Heart right ventricle (tissue), 16 donors: ENCODE results near the gene DRAXIN. TPM values are rescaled to one million over a fixed set of nuclear protein-coding genes. Genes with fewer than 3 reads are reported as not detected.

ENCODE experiments used
- ATAC-seq, 8 donors: fragments of 200-7000 bp; cut with Tn5 transposase; one replicate each; pipeline ENCODE4 v1.9.1; 2020; ENCODE audit warnings: mild to moderate bottlenecking in 8 of 8, moderate library complexity in 8 of 8, moderate number of reproducible peaks in 1 of 8
- DNase-seq, 2 donors: peaks; one replicate each; pipeline ENCODE4 v3.0.0-alpha.2; 2020
- H3K27ac ChIP-seq, 10 donors: fragments of 200-600 bp; sonication (generic) in 2 of 10; one replicate each; pipeline versions ENCODE4 v1.5.0 to v1.8.0; 2020 to 2022; ENCODE audit warnings: mild to moderate bottlenecking in 3 of 10
- H3K27me3 ChIP-seq, 7 donors: fragments of 200-600 bp; one replicate each; pipeline ENCODE4 v1.8.0; 2021 to 2022; ENCODE audit warnings: mild to moderate bottlenecking in 2 of 7
- H3K36me3 ChIP-seq, 9 donors: fragments of 200-600 bp; sonication (generic) in 1 of 9; one replicate each; pipeline versions ENCODE4 v1.5.0 to v1.8.0; 2020 to 2022; ENCODE audit warnings: mild to moderate bottlenecking in 2 of 9
- H3K4me1 ChIP-seq, 9 donors: fragments of 200-600 bp; sonication (generic) in 1 of 9; one replicate each; pipeline versions ENCODE4 v1.5.0 to v1.8.0; 2020 to 2022; ENCODE audit warnings: mild to moderate bottlenecking in 4 of 9
- H3K4me3 ChIP-seq, 10 donors: fragments of 200-600 bp; sonication (generic) in 2 of 10; one replicate each; pipeline versions ENCODE4 v1.5.0 to v1.8.0; 2020 to 2022; ENCODE audit warnings: mild to moderate bottlenecking in 7 of 10, moderate library complexity in 2 of 10
- H3K9me3 ChIP-seq, 11 donors: fragments of 200-600 bp in 10 of 11; sonication (generic) in 2 of 11; one replicate each; pipeline versions ENCODE4 v1.5.0 to v1.8.0; 2013 to 2022; ENCODE audit warnings: mild to moderate bottlenecking in 2 of 11, control low read depth in 1 of 11, moderate library complexity in 1 of 11
- WGBS, 2 donors: extraction: QIAGEN DNeasy Blood & Tissue Kit; methylation state at CpG; one replicate each; pipeline ENCODE4 v1.1.7; 2013; ENCODE audit warnings: inconsistent platforms in 1 of 2; 5-methylcytosine and 5-hydroxymethylcytosine counted together
- intact Hi-C, 10 donors: fragments of 100-400 bp; cut with DNase I; formaldehyde crosslinking; loops; one replicate each; pipeline versions ENCODE4 v1.11.1 to v1.14.2; 2022
- polyA plus RNA-seq, 2 donors: library from polyadenylated mRNA; stranded (reverse); fragments of 200-250 nt; gene quantifications; one replicate each; pipeline ENCODE4 v1.2.3, GENCODE V29; 2013
- total RNA-seq, 10 donors: library from RNA; stranded (reverse); fragmentation: NEBNext Ultra II Directional in 3 of 10; extraction: Animal tissue kit (Norgen Biotek cat#: 25700) in 3 of 10; gene quantifications; one replicate each; pipeline versions ENCODE4 v1.2.1 to v1.2.4, GENCODE V29; 2021 to 2023
- TF ChIP-seq, protein P1 (sequence below), 9 donors: fragments of 200-600 bp; sonication (generic) in 2 of 9; IDR thresholded peaks; one replicate each; pipeline versions ENCODE4 v1.5.0 to v1.8.0; 2021 to 2022; ENCODE audit warnings: antibody characterized with exemption in 9 of 9, mild to moderate bottlenecking in 5 of 9, moderate library complexity in 1 of 9
- donor health status: Arrhythmogenic right ventricular cardiomyopathy.
- donor health status: ischemic (EF 13 %, LVEDD 7.1; RV severe dilation, severe dysfunction).
- donor health status: healthy with polysubstance abuse.
- donor health status: DM: no; HTN: yes; CAD: no.
- donor health status: DM: no; HTN: no; CAD: no.
- donor health status: ischemic (EF 25% LVEDD 6.9; RV normal size, moderate dysfunction).
- donor health status: ischemic (EF 25% LVEDD 5.7; RV mildly dilated, moderate dysfunction).
- donor health status: healthy.
- donor health status: DM: yes; HTN: yes; CAD: no.
- donor health status: Ischemic cardiomyopathy.
- donor health status: ischemic (EF 35%, LVEDD 5.7; RV mildly dilated, moderate dysfunction).
- donor health status: nonischemic (EF 11% LVEDD 7.7; RV severe dilation, severe dysfunction).
- donor health status: DM: yes; HTN: yes; CAD: no.
- donor health status: PGD.
- donor health status: ischemic (EF 29% LVEDD 5.4; RV normal size, mild dysfunction).
- donor health status: nonischemic (EF 23%, LVEDD 6.1; RV moderate dilation, normal function).

DRAXIN gene
- total and polyA plus RNA-seq, 12 donors, result 0.01 to 0.18 (median 0.08) TPM; not detected in 2

DNA sequence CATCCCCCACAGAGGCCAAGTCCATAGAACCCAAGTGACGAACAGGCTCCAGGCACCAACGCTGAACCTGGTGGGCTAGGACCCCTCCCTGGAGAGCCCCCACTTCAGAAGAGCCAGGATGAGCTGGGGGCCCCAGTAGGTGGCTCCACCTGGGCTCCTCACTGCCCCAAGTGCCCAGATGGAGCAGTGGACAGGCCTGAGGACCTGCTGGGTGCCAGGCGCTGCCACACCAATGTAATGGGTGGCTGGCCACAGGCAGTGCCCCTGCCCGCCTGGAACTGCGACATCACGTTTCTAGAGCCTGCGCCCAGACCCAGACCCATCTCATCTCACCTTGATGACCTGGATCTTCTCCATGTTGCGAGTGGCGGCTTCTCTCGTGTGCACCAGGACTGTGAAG is 16.2 kb upstream of the DRAXIN start:
- H3K36me3 ChIP-seq, result peaks cover 0 to 73% (median 21%) of the 10 kb centered on the region in 9 donors
- intact Hi-C loops, result no loop called here

GRCh38 chr1:11676386-11677103 is 15.0 kb upstream of the DRAXIN start:
- H3K9me3 ChIP-seq, result no peaks in the 10 kb centered on the region
- TF ChIP-seq, protein P1, sequence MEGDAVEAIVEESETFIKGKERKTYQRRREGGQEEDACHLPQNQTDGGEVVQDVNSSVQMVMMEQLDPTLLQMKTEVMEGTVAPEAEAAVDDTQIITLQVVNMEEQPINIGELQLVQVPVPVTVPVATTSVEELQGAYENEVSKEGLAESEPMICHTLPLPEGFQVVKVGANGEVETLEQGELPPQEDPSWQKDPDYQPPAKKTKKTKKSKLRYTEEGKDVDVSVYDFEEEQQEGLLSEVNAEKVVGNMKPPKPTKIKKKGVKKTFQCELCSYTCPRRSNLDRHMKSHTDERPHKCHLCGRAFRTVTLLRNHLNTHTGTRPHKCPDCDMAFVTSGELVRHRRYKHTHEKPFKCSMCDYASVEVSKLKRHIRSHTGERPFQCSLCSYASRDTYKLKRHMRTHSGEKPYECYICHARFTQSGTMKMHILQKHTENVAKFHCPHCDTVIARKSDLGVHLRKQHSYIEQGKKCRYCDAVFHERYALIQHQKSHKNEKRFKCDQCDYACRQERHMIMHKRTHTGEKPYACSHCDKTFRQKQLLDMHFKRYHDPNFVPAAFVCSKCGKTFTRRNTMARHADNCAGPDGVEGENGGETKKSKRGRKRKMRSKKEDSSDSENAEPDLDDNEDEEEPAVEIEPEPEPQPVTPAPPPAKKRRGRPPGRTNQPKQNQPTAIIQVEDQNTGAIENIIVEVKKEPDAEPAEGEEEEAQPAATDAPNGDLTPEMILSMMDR (IDR thresholded peaks at IDR 0.05), result no peak
- H3K27ac ChIP-seq, result no peak overlapping the region
- peaks cover 0 to 67% (median 21%) of the 10 kb centered on the region in 9 donors for H3K36me3 ChIP-seq
- intact Hi-C loops, result no loop called here
- no peak for ATAC-seq
- H3K4me3 ChIP-seq, result no peak overlapping the region
- WGBS, 2 donors, result 87 to 90% methylated on average over 10 of the region's 10 CpGs
- DNase-seq, result no peak
- no peaks in the 10 kb centered on the region for H3K27me3 ChIP-seq
- peaks cover under 1 to 12% (median 11%) of the 10 kb centered on the region in 9 donors for H3K4me1 ChIP-seq

More for the DNA sequence above, 16.2 kb upstream of the DRAXIN start:
- Histone ChIP-seq H3K4me1 (peaks cover 0 to 11% (median 5%) of the 10 kb centered on the region in 9 donors), H3K9me3 (no peaks in the 10 kb centered on the region), H3K4me3 (no peak overlapping the region), H3K27me3 (no peaks in the 10 kb centered on the region), H3K27ac (no peak overlapping the region)
- TF ChIP-seq, protein P1 (IDR thresholded peaks at IDR 0.05), result no peak
- DNase-seq (no peak), ATAC-seq (no peak)
- WGBS, 2 donors, result 95 to 96% methylated on average over 10 of the region's 10 CpGs

GRCh38 chr1:11678442-11678841 is 13.1 kb upstream of the DRAXIN start:
- DNase-seq (no peak), ATAC-seq (no peak)
- peaks cover 3 to 19% (median 17%) of the 10 kb centered on the region in 9 donors for H3K4me1 ChIP-seq
- WGBS, 2 donors, result 97 to 100% methylated on average over 2 of the region's 2 CpGs
- H3K27me3 ChIP-seq, result no peaks in the 10 kb centered on the region
- intact Hi-C loops, result no loop called here
- TF ChIP-seq, protein P1 (IDR thresholded peaks at IDR 0.05), result no peak
- H3K27ac ChIP-seq, result no peak overlapping the region
- no peak overlapping the region for H3K4me3 ChIP-seq
- no peaks in the 10 kb centered on the region for H3K9me3 ChIP-seq
- H3K36me3 ChIP-seq, result peaks cover 0 to 48% (median 18%) of the 10 kb centered on the region in 9 donors

DNA sequence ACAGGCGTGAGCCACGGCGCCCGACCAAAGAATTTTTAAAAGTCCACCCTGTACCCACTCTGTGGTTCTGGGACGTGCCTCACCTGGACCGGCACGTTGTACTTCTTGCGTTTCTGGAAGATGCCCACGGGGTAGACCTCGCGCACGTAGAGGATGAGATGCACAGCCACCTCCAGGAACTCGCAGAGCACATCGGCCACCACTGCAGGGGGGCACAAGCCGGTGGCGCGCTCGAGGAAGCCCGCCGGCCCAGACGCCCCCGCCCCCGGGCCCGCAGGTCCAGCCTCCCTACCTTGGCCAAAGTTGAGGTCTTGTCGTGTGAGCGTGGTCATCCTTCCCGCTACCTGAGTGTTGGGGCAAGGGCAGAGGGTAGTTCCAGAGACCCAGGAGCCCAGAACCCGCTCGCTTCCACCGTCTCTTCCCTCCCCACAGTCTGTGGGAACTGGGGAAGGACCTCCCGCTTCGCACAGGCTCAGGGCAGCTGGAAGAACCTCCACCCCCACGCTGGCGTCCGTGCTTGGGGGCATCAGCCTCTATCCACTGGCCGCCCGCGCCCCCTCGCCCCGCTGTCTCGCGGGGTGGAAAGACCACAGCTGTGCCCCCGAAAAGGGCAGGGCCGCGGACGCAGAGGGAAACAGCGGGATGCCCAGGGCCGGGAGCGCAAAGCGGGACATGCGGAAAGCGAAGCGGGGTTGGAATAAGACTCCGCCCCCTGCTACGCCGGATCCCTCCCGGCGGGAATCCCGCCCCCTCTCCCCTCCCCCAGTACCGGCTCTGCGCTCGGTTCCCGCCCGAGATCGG is 11.0 kb upstream of the DRAXIN start:
- peak overlapping the region; percentile 10 to 96 (median 86) for H3K27ac ChIP-seq
- intact Hi-C loops, result loop anchor here in 2 of 10 donors (5.0 kb wide), 1 partner anchor 37 kb away; no protein-coding TSS in a partner anchor
- H3K4me3 ChIP-seq, result peak overlapping the region; percentile 58 to 99 (median 82)
- H3K9me3 ChIP-seq, result no peaks in the 10 kb centered on the region
- TF ChIP-seq, protein P1 (IDR thresholded peaks at IDR 0.05), result no peak
- DNase-seq (no peak), ATAC-seq (peak; percentile 18 to 63 (median 30))
- H3K4me1 ChIP-seq, result peaks cover 3 to 19% (median 17%) of the 10 kb centered on the region in 9 donors
- 12 to 15% methylated on average over 60 to 65 of the region's 65 CpGs for WGBS, 2 donors
- H3K36me3 ChIP-seq, result peaks cover 0 to 28% (median 5%) of the 10 kb centered on the region in 9 donors
- peaks cover 0 to 5% (median 0%) of the 10 kb centered on the region in 7 donors for H3K27me3 ChIP-seq
